HCT116 (cell line): ENCODE measurements around the gene MRAP2. TPM values are rescaled to one million over a fixed set of nuclear protein-coding genes. Genes with fewer than 3 reads are reported as not detected.

Experiments
- ATAC-seq: fragments of 200-7000 bp; cut with Tn5 transposase; 2 replicates; pipeline ENCODE4 v1.9.1; 2020; ENCODE audit warnings: mild to moderate bottlenecking, moderate library complexity
- BruUV-seq: library from RNA; stranded (reverse); fragments of 400-500 nt; replicated peaks from 2 replicates; lab custom pipeline; 2021; lab: Mats Ljungman, UMichigan
- CTCF ChIA-PET: fragments of 300-600 bp; sonication (Branson Sonifier 250); formaldehyde crosslinking; loops from one replicate; lab custom pipeline; 2021; ENCODE audit warnings: antibody characterized with exemption; lab: Charles Lee
- POLR2A ChIA-PET: fragments of 300-600, 350-600 bp; sonication (Branson Sonifier 250); formaldehyde crosslinking; loops from one replicate; lab custom pipeline; 2021; ENCODE audit warnings: antibody characterized with exemption; lab: Charles Lee
- RAD21 ChIA-PET, 2 experiments: fragments of 300-600 bp; sonication (Branson Sonifier 250); formaldehyde crosslinking; loops; one replicate each; lab custom pipeline; 2023; ENCODE audit warnings: low total read pairs in 2 of 2; ENCODE audit not compliant: uncharacterized antibody in 2 of 2, unreplicated experiment in 2 of 2, low non-redundant PET in 1 of 2; lab: Charles Lee
- DNase-seq: peaks from one replicate; pipeline ENCODE4 v3.0.0-alpha.2; 2010; ENCODE audit warnings: low read depth, low spot score
- H2AFZ ChIP-seq: fragments of 200-600 bp; shearing (Covaris generic), sonication (generic); 2 replicates; pipeline ENCODE4 v1.6.1; 2017; ENCODE audit warnings: low read depth, mixed run types, mixed read lengths, antibody characterized with exemption, low read length; ENCODE audit not compliant: poor library complexity, severe bottlenecking
- H3K27ac ChIP-seq: 2 replicates; pipeline ENCODE4 v1.5.1; 2012; ENCODE audit warnings: low read depth, low read length
- H3K27me3 ChIP-seq: fragments of 200-600 bp; sonication (generic); 2 replicates; pipeline ENCODE4 v1.6.1; 2016; ENCODE audit warnings: mixed run types, low read length, mixed read lengths; ENCODE audit not compliant: insufficient read depth
- H3K36me3 ChIP-seq, 2 experiments: fragments of 200-500 bp in 1 of 2; fragments of 200-600 bp in 1 of 2; sonication (Bioruptor generic) in 1 of 2; sonication (generic) in 1 of 2; 2 replicates each; pipeline versions ENCODE4 v1.5.1 to v1.6.1; 2014 to 2016; ENCODE audit warnings: low read length in 2 of 2, inconsistent platforms in 1 of 2, mixed read lengths in 1 of 2, mixed run types in 1 of 2; ENCODE audit not compliant: insufficient read depth in 2 of 2, control insufficient read depth in 1 of 2
- H3K4me1 ChIP-seq, 2 experiments: fragments of 200-600 bp in 1 of 2; sonication (generic) in 1 of 2; 2 replicates each; pipeline versions ENCODE4 v1.5.1 to v1.6.1; 2012 to 2017; ENCODE audit warnings: low read length in 2 of 2, inconsistent platforms in 1 of 2, mild to moderate bottlenecking in 1 of 2, mixed read lengths in 1 of 2, mixed run types in 1 of 2, moderate library complexity in 1 of 2; ENCODE audit not compliant: insufficient read depth in 2 of 2, control insufficient read depth in 1 of 2
- H3K4me2 ChIP-seq: fragments of 200-600 bp; sonication (generic); 2 replicates; pipeline ENCODE4 v1.6.1; 2017; ENCODE audit warnings: mixed run types, low read length, mixed read lengths
- H3K4me3 ChIP-seq, 2 experiments: fragments of 200-600 bp in 1 of 2; sonication (generic) in 1 of 2; replicated peaks in 1 of 2; 2 replicates each; pipeline ENCODE4 v1.5.1; 2011 to 2016; ENCODE audit warnings: low read length in 2 of 2, control low read depth in 1 of 2, low read depth in 1 of 2, mild to moderate bottlenecking in 1 of 2, mixed read lengths in 1 of 2, mixed run types in 1 of 2
- H3K79me2 ChIP-seq: fragments of 200-600 bp; sonication (generic); 2 replicates; pipeline ENCODE4 v1.6.1; 2017; ENCODE audit warnings: mild to moderate bottlenecking, mixed run types, low read length, moderate library complexity, mixed read lengths; ENCODE audit not compliant: insufficient read depth
- H3K9ac ChIP-seq: fragments of 200-600 bp; sonication (generic); 2 replicates; pipeline ENCODE4 v1.6.1; 2016; ENCODE audit warnings: low read length, mixed read lengths
- H3K9me2 ChIP-seq: fragments of 200-600 bp; sonication (generic), shearing (Covaris generic); 2 replicates; pipeline ENCODE4 v1.6.1; 2017; ENCODE audit warnings: mixed run types, mild to moderate bottlenecking, moderate library complexity; ENCODE audit not compliant: insufficient read depth
- H3K9me3 ChIP-seq, 2 experiments: fragments of 200-500 bp in 1 of 2; fragments of 200-600 bp in 1 of 2; sonication (Bioruptor generic) in 1 of 2; sonication (generic) in 1 of 2; 2 replicates each; pipeline ENCODE4 v1.6.1; 2014 to 2017; ENCODE audit warnings: low read length in 2 of 2, mixed read lengths in 2 of 2, inconsistent platforms in 1 of 2, low read depth in 1 of 2, mild to moderate bottlenecking in 1 of 2, mixed run types in 1 of 2, moderate library complexity in 1 of 2; ENCODE audit not compliant: control insufficient read depth in 1 of 2, insufficient read depth in 1 of 2
- H4K20me1 ChIP-seq: fragments of 200-600 bp; sonication (generic), shearing (Covaris generic); 2 replicates; pipeline ENCODE4 v1.6.1; 2017; ENCODE audit warnings: mixed run types, mild to moderate bottlenecking, moderate library complexity; ENCODE audit not compliant: insufficient read depth
- CBX3 ChIP-seq: IDR thresholded peaks from 2 replicates; pipeline ENCODE4 v1.6.1; 2012; ENCODE audit warnings: low read depth
- EGR1 ChIP-seq: IDR thresholded peaks from 2 replicates; pipeline ENCODE4 v1.6.1; 2012; ENCODE audit warnings: low read depth
- EZH2 ChIP-seq: fragments of 200-600 bp; sonication (generic); IDR thresholded peaks from 2 replicates; pipeline ENCODE4 v1.6.1; 2017; ENCODE audit warnings: antibody characterized with exemption, mixed run types
- EZH2phosphoT487 ChIP-seq: fragments of 200-600 bp; IDR thresholded peaks from 2 replicates; pipeline ENCODE4 v1.6.1; 2018; ENCODE audit warnings: antibody characterized with exemption, borderline replicate concordance
- FOSL1 ChIP-seq: IDR thresholded peaks from 2 replicates; pipeline ENCODE4 v1.6.1; 2012; ENCODE audit warnings: low read depth
- JUND ChIP-seq: IDR thresholded peaks from 2 replicates; pipeline ENCODE4 v1.6.1; 2012
- POLR2A ChIP-seq: IDR thresholded peaks from 2 replicates; pipeline ENCODE4 v1.7.0; 2011; ENCODE audit warnings: borderline replicate concordance; ENCODE audit not compliant: insufficient read depth, insufficient read length; ENCODE audit errors: extremely low read depth
- SIN3A ChIP-seq: IDR thresholded peaks from 2 replicates; pipeline ENCODE4 v1.6.1; 2012; ENCODE audit warnings: low read depth
- SP1 ChIP-seq: IDR thresholded peaks from 2 replicates; pipeline ENCODE4 v1.6.1; 2012; ENCODE audit warnings: low read depth
- TCF7L2 ChIP-seq: IDR thresholded peaks from 2 replicates; pipeline ENCODE4 v1.7.0; 2011; ENCODE audit warnings: borderline replicate concordance, inconsistent platforms; ENCODE audit not compliant: insufficient read depth, insufficient read length; ENCODE audit errors: extremely low read depth
- YY1 ChIP-seq: IDR thresholded peaks from 2 replicates; pipeline ENCODE4 v1.6.1; 2011; ENCODE audit warnings: low read length, low read depth, moderate library complexity, mild to moderate bottlenecking; ENCODE audit not compliant: insufficient replicate concordance; ENCODE audit errors: extremely low read depth
- ZFX ChIP-seq: fragments of 450-650 bp; IDR thresholded peaks from 2 replicates; pipeline ENCODE4 v1.6.1; 2017
- intact Hi-C: fragments of 100-400 bp; cut with micrococcal nuclease; formaldehyde crosslinking; loops from 2 replicates; pipeline ENCODE4 v1.10.0; 2022
- total RNA-seq: library from RNA; stranded (reverse); gene quantifications from one replicate; pipeline ENCODE4 v1.2.1, GENCODE V29; 2021; ENCODE audit not compliant: unreplicated experiment
- TF ChIP-seq, protein P1 (sequence below): IDR thresholded peaks from 2 replicates; pipeline ENCODE4 v1.6.1; 2011; ENCODE audit warnings: mild to moderate bottlenecking, low read length, moderate library complexity; ENCODE audit not compliant: insufficient replicate concordance; ENCODE audit errors: extremely low read depth
- TF ChIP-seq, protein P2 (sequence below): IDR thresholded peaks from 2 replicates; pipeline ENCODE4 v1.6.1; 2012; ENCODE audit warnings: low read depth
- TF ChIP-seq, protein P3 (sequence below), 3 experiments: fragments of 200-600 bp in 1 of 3; sonication (generic) in 1 of 3; IDR thresholded peaks in 2 of 3; conservative IDR thresholded peaks in 1 of 3; 2 replicates each; pipeline ENCODE4 v1.5.1; 2012 to 2017; ENCODE audit warnings: low read depth in 2 of 3, low read length in 2 of 3, antibody characterized with exemption in 1 of 3, borderline replicate concordance in 1 of 3, control low read depth in 1 of 3, mild to moderate bottlenecking in 1 of 3, mixed read lengths in 1 of 3, mixed run types in 1 of 3, moderate library complexity in 1 of 3; ENCODE audit not compliant: insufficient read depth in 1 of 3
- TF ChIP-seq, protein P4 (sequence below): IDR thresholded peaks from 2 replicates; pipeline ENCODE4 v1.6.1; 2012

The MRAP2 gene
- total RNA-seq, 1 experiment from 2014 or later: 1.4 TPM

DNA sequence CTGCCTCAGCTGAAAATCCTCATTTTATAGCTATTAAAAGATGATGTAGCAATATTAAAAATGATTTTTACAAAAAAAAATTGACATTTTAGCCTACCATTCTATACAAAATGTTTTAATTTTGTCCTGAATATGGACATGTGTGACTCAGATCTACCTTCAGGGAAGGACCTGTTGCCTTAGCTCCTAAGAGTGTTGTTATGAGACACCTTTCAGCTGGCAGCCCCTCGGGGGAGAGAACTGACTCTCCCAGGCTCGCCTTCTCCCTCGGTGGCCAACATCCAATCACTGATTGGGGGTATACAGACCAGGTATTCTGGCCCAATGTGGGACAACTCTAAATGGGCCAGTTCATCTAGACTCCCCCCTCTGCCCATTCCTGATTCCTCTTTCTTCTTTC lies 32.5 kb upstream of the MRAP2 start:
- CTCF ChIA-PET: no interaction called here
- H3K27me3 ChIP-seq: no peaks in the 10 kb centered on the region
- H3K4me3 ChIP-seq: no peak overlapping the region
- no peaks in the 10 kb centered on the region for H3K36me3 ChIP-seq
- no peak overlapping the region for H3K9ac ChIP-seq
- BruUV-seq: no TSS peak
- no peaks in the 10 kb centered on the region for H3K79me2 ChIP-seq
- no peak overlapping the region for H3K27ac ChIP-seq
- no peaks in the 10 kb centered on the region for H3K9me2 ChIP-seq
- RAD21 ChIA-PET: no interaction called here
- H4K20me1 ChIP-seq: no peaks in the 10 kb centered on the region
- intact Hi-C loops: no loop called here
- POLR2A ChIA-PET: no interaction called here
- H3K9me3 ChIP-seq: no peaks in the 10 kb centered on the region
- no peak overlapping the region for H2AFZ ChIP-seq
- no peak for ATAC-seq
- no peaks in the 10 kb centered on the region for H3K4me1 ChIP-seq
- no peak overlapping the region for H3K4me2 ChIP-seq
- TF ChIP-seq TCF7L2: no peak
- no peak for TF ChIP-seq JUND
- TF ChIP-seq, protein P1, sequence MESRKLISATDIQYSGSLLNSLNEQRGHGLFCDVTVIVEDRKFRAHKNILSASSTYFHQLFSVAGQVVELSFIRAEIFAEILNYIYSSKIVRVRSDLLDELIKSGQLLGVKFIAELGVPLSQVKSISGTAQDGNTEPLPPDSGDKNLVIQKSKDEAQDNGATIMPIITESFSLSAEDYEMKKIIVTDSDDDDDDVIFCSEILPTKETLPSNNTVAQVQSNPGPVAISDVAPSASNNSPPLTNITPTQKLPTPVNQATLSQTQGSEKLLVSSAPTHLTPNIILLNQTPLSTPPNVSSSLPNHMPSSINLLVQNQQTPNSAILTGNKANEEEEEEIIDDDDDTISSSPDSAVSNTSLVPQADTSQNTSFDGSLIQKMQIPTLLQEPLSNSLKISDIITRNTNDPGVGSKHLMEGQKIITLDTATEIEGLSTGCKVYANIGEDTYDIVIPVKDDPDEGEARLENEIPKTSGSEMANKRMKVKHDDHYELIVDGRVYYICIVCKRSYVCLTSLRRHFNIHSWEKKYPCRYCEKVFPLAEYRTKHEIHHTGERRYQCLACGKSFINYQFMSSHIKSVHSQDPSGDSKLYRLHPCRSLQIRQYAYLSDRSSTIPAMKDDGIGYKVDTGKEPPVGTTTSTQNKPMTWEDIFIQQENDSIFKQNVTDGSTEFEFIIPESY: no peak
- no peak for TF ChIP-seq SP1
- no peak for TF ChIP-seq FOSL1
- TF ChIP-seq POLR2A: no peak
- TF ChIP-seq CBX3: no peak
- TF ChIP-seq, protein P2, sequence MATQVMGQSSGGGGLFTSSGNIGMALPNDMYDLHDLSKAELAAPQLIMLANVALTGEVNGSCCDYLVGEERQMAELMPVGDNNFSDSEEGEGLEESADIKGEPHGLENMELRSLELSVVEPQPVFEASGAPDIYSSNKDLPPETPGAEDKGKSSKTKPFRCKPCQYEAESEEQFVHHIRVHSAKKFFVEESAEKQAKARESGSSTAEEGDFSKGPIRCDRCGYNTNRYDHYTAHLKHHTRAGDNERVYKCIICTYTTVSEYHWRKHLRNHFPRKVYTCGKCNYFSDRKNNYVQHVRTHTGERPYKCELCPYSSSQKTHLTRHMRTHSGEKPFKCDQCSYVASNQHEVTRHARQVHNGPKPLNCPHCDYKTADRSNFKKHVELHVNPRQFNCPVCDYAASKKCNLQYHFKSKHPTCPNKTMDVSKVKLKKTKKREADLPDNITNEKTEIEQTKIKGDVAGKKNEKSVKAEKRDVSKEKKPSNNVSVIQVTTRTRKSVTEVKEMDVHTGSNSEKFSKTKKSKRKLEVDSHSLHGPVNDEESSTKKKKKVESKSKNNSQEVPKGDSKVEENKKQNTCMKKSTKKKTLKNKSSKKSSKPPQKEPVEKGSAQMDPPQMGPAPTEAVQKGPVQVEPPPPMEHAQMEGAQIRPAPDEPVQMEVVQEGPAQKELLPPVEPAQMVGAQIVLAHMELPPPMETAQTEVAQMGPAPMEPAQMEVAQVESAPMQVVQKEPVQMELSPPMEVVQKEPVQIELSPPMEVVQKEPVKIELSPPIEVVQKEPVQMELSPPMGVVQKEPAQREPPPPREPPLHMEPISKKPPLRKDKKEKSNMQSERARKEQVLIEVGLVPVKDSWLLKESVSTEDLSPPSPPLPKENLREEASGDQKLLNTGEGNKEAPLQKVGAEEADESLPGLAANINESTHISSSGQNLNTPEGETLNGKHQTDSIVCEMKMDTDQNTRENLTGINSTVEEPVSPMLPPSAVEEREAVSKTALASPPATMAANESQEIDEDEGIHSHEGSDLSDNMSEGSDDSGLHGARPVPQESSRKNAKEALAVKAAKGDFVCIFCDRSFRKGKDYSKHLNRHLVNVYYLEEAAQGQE: no peak
- TF ChIP-seq, protein P3, sequence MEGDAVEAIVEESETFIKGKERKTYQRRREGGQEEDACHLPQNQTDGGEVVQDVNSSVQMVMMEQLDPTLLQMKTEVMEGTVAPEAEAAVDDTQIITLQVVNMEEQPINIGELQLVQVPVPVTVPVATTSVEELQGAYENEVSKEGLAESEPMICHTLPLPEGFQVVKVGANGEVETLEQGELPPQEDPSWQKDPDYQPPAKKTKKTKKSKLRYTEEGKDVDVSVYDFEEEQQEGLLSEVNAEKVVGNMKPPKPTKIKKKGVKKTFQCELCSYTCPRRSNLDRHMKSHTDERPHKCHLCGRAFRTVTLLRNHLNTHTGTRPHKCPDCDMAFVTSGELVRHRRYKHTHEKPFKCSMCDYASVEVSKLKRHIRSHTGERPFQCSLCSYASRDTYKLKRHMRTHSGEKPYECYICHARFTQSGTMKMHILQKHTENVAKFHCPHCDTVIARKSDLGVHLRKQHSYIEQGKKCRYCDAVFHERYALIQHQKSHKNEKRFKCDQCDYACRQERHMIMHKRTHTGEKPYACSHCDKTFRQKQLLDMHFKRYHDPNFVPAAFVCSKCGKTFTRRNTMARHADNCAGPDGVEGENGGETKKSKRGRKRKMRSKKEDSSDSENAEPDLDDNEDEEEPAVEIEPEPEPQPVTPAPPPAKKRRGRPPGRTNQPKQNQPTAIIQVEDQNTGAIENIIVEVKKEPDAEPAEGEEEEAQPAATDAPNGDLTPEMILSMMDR (IDR thresholded peaks at IDR 0.05 in 2 of 3, conservative IDR thresholded peaks at IDR 0.05 in 1 of 3; ENCODE audit: borderline replicate concordance in 1 of 3, insufficient read depth in 1 of 3, low read depth in 2 of 3, low read length in 2 of 3): no peak
- TF ChIP-seq EZH2phosphoT487: no peak
- TF ChIP-seq, protein P4, sequence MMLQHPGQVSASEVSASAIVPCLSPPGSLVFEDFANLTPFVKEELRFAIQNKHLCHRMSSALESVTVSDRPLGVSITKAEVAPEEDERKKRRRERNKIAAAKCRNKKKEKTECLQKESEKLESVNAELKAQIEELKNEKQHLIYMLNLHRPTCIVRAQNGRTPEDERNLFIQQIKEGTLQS: no peak
- TF ChIP-seq ZFX: no peak
- TF ChIP-seq YY1: no peak
- TF ChIP-seq EZH2: no peak
- TF ChIP-seq EGR1: no peak
- no peak for TF ChIP-seq SIN3A
- DNase-seq: no peak
